ENCODE data around the gene NKTR. TPM values are rescaled to one million over a fixed set of nuclear protein-coding genes. Genes with fewer than 3 reads are reported as not detected.

NKTR gene
- total and polyA plus RNA-seq, 2 of the 13 experiments (the other 11 are each of a cell fraction or from before 2014, with no cell fraction given): 41.3 to 59.6 TPM

- TF ChIP-seq RNF219 (CRISPR knock-in tag; IDR thresholded peaks at IDR 0.05): no peak
These were observed 60.4 kb downstream of the NKTR start (continued) for GRCh38 chr3:42660898-42661297.

- H3K4me2 ChIP-seq (ENCODE audit: low read depth, low read length): no peak overlapping the region
- WGBS (ENCODE audit: low lambda C conversion rate): 94% methylated on average over 2 of the region's 5 CpGs
- H4K20me1 ChIP-seq (ENCODE audit: insufficient read depth, low read length): no peaks in the 10 kb centered on the region
- H3K9ac ChIP-seq (ENCODE audit: insufficient read depth, low read depth, low read length): no peak overlapping the region
- H3K79me2 ChIP-seq (ENCODE audit: insufficient read depth, low read length): no peaks in the 10 kb centered on the region
- ATAC-seq: no peak
- H3K9me3 ChIP-seq (ENCODE audit: low read length): no peaks in the 10 kb centered on the region
- intact Hi-C loops (cut with micrococcal nuclease; ENCODE audit: unreplicated experiment) (no loop called here), in situ Hi-C loops (cut with HindIII; ENCODE audit: extremely low pct_ligation_motif_present, low pct_unique_long_range_greater_than_20kb) (no loop called here)
- H3K4me3 ChIP-seq (replicated peaks in 1 of 3; ENCODE audit: insufficient read depth in 1 of 3, low read depth in 2 of 3, low read length in 3 of 3): no peak overlapping the region
- no peak for FAIRE-seq
- no TSS peak for BruUV-seq (replicated peaks)
- peaks cover 28% of the 10 kb centered on the region for H3K4me1 ChIP-seq (ENCODE audit: insufficient read depth, low read length)
- no peak overlapping the region for H2AFZ ChIP-seq (ENCODE audit: low read length)
- H3K27ac ChIP-seq (ENCODE audit: extremely low read length, insufficient read depth, low read length): no peak overlapping the region
- H3K27me3 ChIP-seq (ENCODE audit: control insufficient read depth in 1 of 2, insufficient read depth in 2 of 2, low read length in 2 of 2): no peaks in the 10 kb centered on the region
- no peaks in the 10 kb centered on the region for H3K36me3 ChIP-seq (replicated peaks in 1 of 2; ENCODE audit: control insufficient read depth in 1 of 2, insufficient read depth in 2 of 2, low read length in 2 of 2)
- POLR2A ChIA-PET: no interaction called here
- TF ChIP-seq MNT (IDR thresholded peaks at IDR 0.05) (peak; percentile 47; the same call in 1 of the 2 replicates), NFIC (IDR thresholded peaks at IDR 0.05; ENCODE audit: low read length) (no peak)
- no peak for DNase-seq (ENCODE audit: low spot score)
- CTCF ChIA-PET (ENCODE audit: low intra/inter-chr PET ratio, low total read pairs): no interaction called here
These were observed 61.1 kb downstream of the NKTR start for GRCh38 chr3:42661593-42662022.
